Epithelial cell of proximal tubule (primary cell): ENCODE data around the gene PCDHB10. TPM values are rescaled to one million over a fixed set of nuclear protein-coding genes. Genes with fewer than 3 reads are reported as not detected.
A peak's percentile ranks its signal among the peaks of the same experiment; 100 is the strongest.
"Not testable (repeated sequence)": the region's sequence is repeated elsewhere in the genome, so short reads cannot be mapped to it uniquely, and the experiment has no call there.

Source experiments
- DNase-seq: peaks from one replicate; pipeline ENCODE4 v3.0.0-alpha.2; 2011; ENCODE audit warnings: low read depth
- H3K4me3 ChIP-seq: 2 replicates; pipeline ENCODE4 v1.5.1; 2011; ENCODE audit warnings: low read depth, mild to moderate bottlenecking, low read length
- CTCF ChIP-seq: conservative IDR thresholded peaks from 2 replicates; pipeline ENCODE4 v1.5.1; 2012; ENCODE audit warnings: low read depth, mild to moderate bottlenecking, low read length
- total RNA-seq: library from RNA; depleted of rRNA; stranded (reverse); fragments of >200 nt; gene quantifications from 2 replicates; pipeline ENCODE4 v1.2.3, GENCODE V29; 2015

The PCDHB10 gene
- total RNA-seq = under 0.01 TPM in 1 of 2 replicates, not detected in the other

GRCh38 chr5:141192110-141192725 is at the start of gene PCDHB10:
Gene PCDHB10 (plus strand): TSS chr5:141192353. CDS start chr5:141192553, 200 bp downstream.
- no peak within 1 kb of the TSS for H3K4me3 ChIP-seq
- peak; percentile 48 for TF ChIP-seq CTCF
- no peak for DNase-seq

GRCh38 chr5:141149812-141150211 is 42.3 kb upstream of the PCDHB10 start, which contains the start of gene PCDHB6:
Gene PCDHB6 (plus strand): TSS chr5:141150057. CDS start chr5:141150258, 201 bp downstream.
- H3K4me3 ChIP-seq = peak within 1 kb of the TSS; percentile 5
- DNase-seq = no peak
- TF ChIP-seq CTCF = peak; percentile 19

DNA sequence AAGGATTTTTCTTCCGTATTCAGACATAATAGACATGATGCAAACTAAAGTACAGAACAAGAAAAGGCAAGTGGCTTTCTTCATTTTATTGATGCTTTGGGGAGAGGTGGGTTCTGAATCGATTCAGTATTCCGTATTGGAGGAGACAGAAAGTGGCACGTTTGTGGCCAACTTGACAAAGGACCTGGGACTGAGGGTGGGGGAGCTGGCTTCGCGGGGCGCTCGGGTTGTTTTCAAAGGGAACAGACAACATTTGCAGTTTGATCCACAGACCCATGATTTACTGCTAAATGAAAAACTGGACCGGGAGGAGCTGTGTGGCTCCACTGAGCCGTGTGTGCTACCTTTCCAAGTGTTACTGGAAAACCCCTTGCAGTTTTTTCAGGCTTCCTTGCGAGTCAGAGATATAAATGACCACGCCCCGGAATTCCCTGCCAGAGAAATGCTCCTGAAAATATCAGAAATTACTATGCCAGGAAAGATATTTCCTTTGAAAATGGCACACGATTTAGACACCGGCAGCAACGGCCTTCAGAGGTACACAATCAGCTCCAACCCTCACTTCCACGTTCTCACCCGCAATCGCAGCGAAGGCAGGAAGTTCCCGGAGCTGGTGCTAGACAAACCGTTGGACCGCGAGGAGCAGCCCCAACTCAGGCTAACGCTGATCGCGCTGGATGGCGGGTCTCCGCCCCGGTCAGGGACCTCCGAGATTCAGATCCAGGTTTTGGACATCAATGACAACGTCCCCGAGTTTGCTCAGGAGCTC is 41.7 kb upstream of the PCDHB10 start:
- DNase-seq = no peak
- TF ChIP-seq CTCF = no peak
- peak overlapping the region; percentile 5 for H3K4me3 ChIP-seq

DNA sequence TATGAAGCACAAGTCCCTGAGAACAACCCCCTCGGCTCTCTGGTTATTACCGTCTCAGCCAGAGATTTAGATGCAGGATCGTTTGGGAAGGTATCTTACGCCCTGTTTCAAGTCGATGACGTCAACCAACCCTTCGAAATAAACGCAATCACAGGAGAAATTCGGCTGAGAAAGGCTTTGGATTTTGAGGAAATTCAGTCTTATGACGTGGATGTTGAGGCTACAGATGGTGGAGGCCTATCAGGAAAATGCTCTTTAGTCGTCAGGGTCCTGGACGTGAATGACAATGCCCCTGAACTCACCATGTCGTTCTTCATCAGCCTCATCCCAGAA is 41.2 kb upstream of the PCDHB10 start:
- H3K4me3 ChIP-seq = no peak overlapping the region
- no peak for DNase-seq
- no peak for TF ChIP-seq CTCF

DNA sequence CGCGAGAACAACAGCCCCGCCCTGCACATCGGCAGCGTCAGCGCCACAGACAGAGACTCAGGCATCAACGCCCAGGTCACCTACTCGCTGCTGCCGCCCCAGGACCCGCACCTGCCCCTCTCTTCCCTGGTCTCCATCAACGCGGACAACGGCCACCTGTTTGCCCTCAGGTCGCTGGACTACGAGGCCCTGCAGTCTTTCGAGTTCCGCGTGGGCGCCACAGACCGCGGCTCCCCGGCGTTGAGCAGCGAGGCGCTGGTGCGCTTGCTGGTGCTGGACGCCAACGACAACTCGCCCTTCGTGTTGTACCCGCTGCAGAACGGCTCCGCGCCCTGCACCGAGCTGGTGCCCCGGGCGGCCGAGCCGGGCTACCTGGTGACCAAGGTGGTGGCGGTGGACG is 40.5 kb upstream of the PCDHB10 start:
- DNase-seq, H3K4me3 ChIP-seq: not testable (repeated sequence)

DNA sequence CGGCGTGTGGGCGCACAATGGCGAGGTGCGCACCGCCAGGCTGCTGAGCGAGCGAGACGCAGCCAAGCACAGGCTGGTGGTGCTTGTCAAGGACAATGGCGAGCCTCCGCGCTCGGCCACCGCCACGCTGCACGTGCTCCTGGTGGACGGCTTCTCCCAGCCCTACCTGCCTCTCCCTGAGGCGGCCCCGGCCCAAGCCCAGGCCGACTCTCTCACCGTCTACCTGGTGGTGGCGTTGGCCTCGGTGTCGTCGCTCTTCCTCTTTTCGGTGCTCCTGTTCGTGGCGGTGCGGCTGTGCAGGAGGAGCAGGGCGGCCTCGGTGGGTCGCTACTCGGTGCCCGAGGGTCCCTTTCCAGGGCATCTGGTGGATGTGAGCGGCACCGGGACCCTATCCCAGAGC is 40.1 kb upstream of the PCDHB10 start:
- H3K4me3 ChIP-seq, DNase-seq: not testable (repeated sequence)

- no peak overlapping the region for H3K4me3 ChIP-seq
- no peak for DNase-seq
- no peak for TF ChIP-seq CTCF
Observed at GRCh38 chr5:141155540-141156374, 36.4 kb upstream of the PCDHB10 start.

DNA sequence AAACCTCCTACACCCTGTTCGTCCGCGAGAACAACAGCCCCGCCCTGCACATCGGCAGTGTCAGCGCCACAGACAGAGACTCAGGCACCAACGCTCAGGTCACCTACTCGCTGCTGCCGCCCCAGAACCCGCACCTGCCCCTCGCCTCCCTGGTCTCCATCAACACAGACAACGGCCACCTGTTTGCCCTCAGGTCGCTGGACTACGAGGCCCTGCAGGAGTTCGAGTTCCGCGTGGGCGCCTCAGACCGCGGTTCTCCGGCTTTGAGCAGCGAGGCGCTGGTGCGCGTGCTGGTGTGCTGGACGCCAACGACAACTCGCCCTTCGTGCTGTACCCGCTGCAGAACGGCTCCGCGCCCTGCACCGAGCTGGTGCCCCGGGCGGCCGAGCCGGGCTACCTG is 34.8 kb upstream of the PCDHB10 start:
- not testable (repeated sequence) for H3K4me3 ChIP-seq, DNase-seq

GRCh38 chr5:141157901-141158300 is 34.3 kb upstream of the PCDHB10 start:
- not testable (repeated sequence) for H3K4me3 ChIP-seq, DNase-seq
